Hindlimb muscle (tissue), 1 donor: ENCODE results near the gene ARMH3. TPM values are rescaled to one million over a fixed set of nuclear protein-coding genes. Genes with fewer than 3 reads are reported as not detected.
A peak's percentile ranks its signal among the peaks of the same experiment; 100 is the strongest.

Source experiments
- DNase-seq: peaks from one replicate; pipeline ENCODE4 v3.0.0-alpha.2; 2013
- polyA plus RNA-seq: library from polyadenylated mRNA; unstranded; fragments of 120-200 nt; gene quantifications from one replicate; pipeline ENCODE4 v1.2.1, GENCODE V29; 2013; ENCODE audit not compliant: insufficient read length

The ARMH3 gene
- polyA plus RNA-seq, 1 donor = 15.2 TPM

- DNase-seq = no peak
Observed at GRCh38 chr10:101829561-101830315, 226.2 kb downstream of the ARMH3 start.

GRCh38 chr10:101828766-101829551, 227.0 kb downstream of the ARMH3 start:
- DNase-seq = no peak

GRCh38 chr10:101827919-101828600, 227.9 kb downstream of the ARMH3 start:
- no peak for DNase-seq

GRCh38 chr10:101826852-101827434, 229.0 kb downstream of the ARMH3 start:
- DNase-seq = no peak

- no peak for DNase-seq
Observed at GRCh38 chr10:101824736-101825135, 231.2 kb downstream of the ARMH3 start.

- no peak for DNase-seq
Observed at GRCh38 chr10:101818872-101819633, 236.9 kb downstream of the ARMH3 start.

GRCh38 chr10:101818119-101818871, 237.7 kb downstream of the ARMH3 start, which contains the start of gene OGA:
Gene OGA, minus strand, starts transcription at chr10:101818444. Its CDS starts 422 bp downstream, at chr10:101818022.
- DNase-seq = peak; percentile 98

GRCh38 chr10:101817337-101818118, 238.4 kb downstream of the ARMH3 start:
- peak; percentile 91 for DNase-seq

- DNase-seq = no peak
Observed at GRCh38 chr10:101816913-101817336, 239.0 kb downstream of the ARMH3 start.

- DNase-seq = no peak
Observed at GRCh38 chr10:101816376-101816775, 239.6 kb downstream of the ARMH3 start.

- no peak for DNase-seq
Observed at GRCh38 chr10:101814466-101815071, 241.4 kb downstream of the ARMH3 start.

GRCh38 chr10:101812606-101813005, 243.4 kb downstream of the ARMH3 start:
- DNase-seq = no peak

- DNase-seq = no peak
Observed at GRCh38 chr10:101807158-101807557, 248.8 kb downstream of the ARMH3 start.

- no peak for DNase-seq
Observed at GRCh38 chr10:101803511-101803910, 252.5 kb downstream of the ARMH3 start.

- no peak for DNase-seq
Observed at GRCh38 chr10:101797403-101798059, 258.4 kb downstream of the ARMH3 start.
